HUDEP-2 (cell line): ENCODE measurements around the gene MX2.
"Not testable (repeated sequence)": the region's sequence is repeated elsewhere in the genome, so short reads cannot be mapped to it uniquely, and the experiment has no call there.

Source experiments
- DNase-seq, 76 experiments: peaks; one replicate each; lab custom pipeline; 2025; ENCODE audit not compliant: unreplicated experiment in 76 of 76; lab: John Stamatoyannopoulos, UW

MX2 gene

GRCh38 chr21:41361786-41362604 lies at the start of gene MX2:
Gene MX2, plus strand, starts transcription at chr21:41362027. Its CDS starts 14,880 bp downstream, at chr21:41376907.
- DNase-seq = no peak

GRCh38 chr21:41313285-41314164 lies 48.3 kb upstream of the MX2 start:
- not testable (repeated sequence) for DNase-seq

GRCh38 chr21:41315726-41316125 lies 46.1 kb upstream of the MX2 start:
- DNase-seq = no peak

GRCh38 chr21:41316200-41317062 lies 45.4 kb upstream of the MX2 start, which contains the start of gene FAM3B:
Gene FAM3B, plus strand, starts transcription at chr21:41316801. Its CDS starts 79 bp downstream, at chr21:41316880.
- DNase-seq = no peak

GRCh38 chr21:41317063-41317392 lies 44.8 kb upstream of the MX2 start:
- no peak for DNase-seq

- no peak for DNase-seq
These were observed 44.4 kb upstream of the MX2 start for GRCh38 chr21:41317458-41317857.

- DNase-seq = no peak
These were observed 43.6 kb upstream of the MX2 start for GRCh38 chr21:41318218-41318617.

GRCh38 chr21:41319273-41319672 lies 42.6 kb upstream of the MX2 start:
- DNase-seq = no peak

GRCh38 chr21:41321211-41321907 lies 40.5 kb upstream of the MX2 start:
- DNase-seq = no peak

- DNase-seq = no peak
These were observed 39.8 kb upstream of the MX2 start for GRCh38 chr21:41321908-41322495.

GRCh38 chr21:41322496-41323382 lies 39.1 kb upstream of the MX2 start:
- DNase-seq = no peak

- no peak for DNase-seq
These were observed 36.5 kb upstream of the MX2 start for GRCh38 chr21:41325138-41325912.

- DNase-seq = no peak
These were observed 35.3 kb upstream of the MX2 start for GRCh38 chr21:41326414-41327080.

- no peak for DNase-seq
These were observed 34.1 kb upstream of the MX2 start for GRCh38 chr21:41327753-41328152.

- DNase-seq = no peak
These were observed 32.9 kb upstream of the MX2 start for GRCh38 chr21:41328660-41329607.

GRCh38 chr21:41333752-41334151 lies 28.1 kb upstream of the MX2 start:
- no peak for DNase-seq
